ENCODE data around the gene PRDM8. TPM values are rescaled to one million over a fixed set of nuclear protein-coding genes. Genes with fewer than 3 reads are reported as not detected.

PRDM8 gene
- total and polyA plus RNA-seq, 2 of the 4 experiments (the other 2 are of a cell fraction): 5.7 to 15.8 TPM

DNA sequence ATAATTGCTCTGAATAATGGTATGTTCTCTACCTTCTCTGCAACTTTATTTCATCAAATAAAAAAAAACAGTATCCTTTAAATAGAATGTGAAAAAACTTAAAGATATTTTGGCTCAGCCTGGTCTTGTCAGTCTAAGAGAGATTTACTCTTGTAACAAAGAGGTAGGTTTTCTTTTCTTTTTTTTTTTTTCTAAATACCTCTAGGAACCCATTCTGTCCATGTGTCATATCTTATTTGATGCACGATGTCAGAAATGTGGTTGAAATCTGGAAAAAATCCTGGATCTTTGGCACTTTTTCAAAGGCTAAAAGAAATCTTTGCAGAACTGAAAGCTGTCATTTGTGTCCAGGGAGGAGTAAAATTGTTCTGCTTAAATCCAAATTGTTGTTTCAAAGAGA is 51.8 kb downstream of the PRDM8 start:
- H2BK5ac ChIP-seq (ENCODE audit: low read depth, low read length, poor library complexity, severe bottlenecking): no peak overlapping the region
- no CpG with 5 or more reads among the region's 1 CpG for WGBS, 2 experiments (ENCODE audit: extremely low coverage in 2 of 2, insufficient read length in 1 of 2)
- no peak for ATAC-seq (ENCODE audit: low read depth)
- in situ Hi-C loops (cut with MboI; ENCODE audit: low sequenced_read_pairs) (no loop called here), intact Hi-C loops (cut with micrococcal nuclease) (no loop called here), dilution Hi-C loops (cut with HindIII; ENCODE audit: low sequenced_read_pairs, unreplicated experiment) (no loop called here)
- ChIA-PET POLR2A (ENCODE audit: unreplicated experiment) (no interaction called here), CTCF (interaction anchor here (0.8 kb wide), 1 partner anchor 17 kb away, joined by 4 read pairs; no protein-coding TSS in a partner anchor)
- no peak overlapping the region for H4K8ac ChIP-seq (ENCODE audit: low read depth in 2 of 2, low read length in 2 of 2)
- no peaks in the 10 kb centered on the region for H3K9me3 ChIP-seq (ENCODE audit: control insufficient read depth, insufficient read depth, low read length)
- no peak overlapping the region for H3K18ac ChIP-seq (ENCODE audit: low read depth, low read length)
- H3K27ac ChIP-seq (ENCODE audit: insufficient read depth, low read length): no peak overlapping the region
- H3K4ac ChIP-seq (ENCODE audit: low read depth, low read length): no peak overlapping the region
- H2AK5ac ChIP-seq (ENCODE audit: low read depth, low read length): no peak overlapping the region
- H3K56ac ChIP-seq (ENCODE audit: extremely low read depth, insufficient read depth, low read length): no peak overlapping the region
- no peak for TF ChIP-seq SMC3 (IDR thresholded peaks at IDR 0.05; ENCODE audit: low read depth, low read length)
- no peak for TF ChIP-seq FOS (IDR thresholded peaks at IDR 0.05; ENCODE audit: low read depth, low read length)
- no peak for TF ChIP-seq MAZ (IDR thresholded peaks at IDR 0.05; ENCODE audit: borderline replicate concordance, low read depth, low read length)
- TF ChIP-seq BHLHE40 (IDR thresholded peaks at IDR 0.05; ENCODE audit: low read depth, low read length): no peak
- no peak for TF ChIP-seq MXI1 (IDR thresholded peaks at IDR 0.05; ENCODE audit: borderline replicate concordance, low read depth, low read length)
- no peak for TF ChIP-seq NFE2L2 (IDR thresholded peaks at IDR 0.05; ENCODE audit: low read depth, low read length)
- TF ChIP-seq, protein P1, sequence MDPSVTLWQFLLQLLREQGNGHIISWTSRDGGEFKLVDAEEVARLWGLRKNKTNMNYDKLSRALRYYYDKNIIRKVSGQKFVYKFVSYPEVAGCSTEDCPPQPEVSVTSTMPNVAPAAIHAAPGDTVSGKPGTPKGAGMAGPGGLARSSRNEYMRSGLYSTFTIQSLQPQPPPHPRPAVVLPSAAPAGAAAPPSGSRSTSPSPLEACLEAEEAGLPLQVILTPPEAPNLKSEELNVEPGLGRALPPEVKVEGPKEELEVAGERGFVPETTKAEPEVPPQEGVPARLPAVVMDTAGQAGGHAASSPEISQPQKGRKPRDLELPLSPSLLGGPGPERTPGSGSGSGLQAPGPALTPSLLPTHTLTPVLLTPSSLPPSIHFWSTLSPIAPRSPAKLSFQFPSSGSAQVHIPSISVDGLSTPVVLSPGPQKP (IDR thresholded peaks at IDR 0.05; ENCODE audit: borderline replicate concordance, low read depth, low read length): no peak
- TF ChIP-seq, protein P2, sequence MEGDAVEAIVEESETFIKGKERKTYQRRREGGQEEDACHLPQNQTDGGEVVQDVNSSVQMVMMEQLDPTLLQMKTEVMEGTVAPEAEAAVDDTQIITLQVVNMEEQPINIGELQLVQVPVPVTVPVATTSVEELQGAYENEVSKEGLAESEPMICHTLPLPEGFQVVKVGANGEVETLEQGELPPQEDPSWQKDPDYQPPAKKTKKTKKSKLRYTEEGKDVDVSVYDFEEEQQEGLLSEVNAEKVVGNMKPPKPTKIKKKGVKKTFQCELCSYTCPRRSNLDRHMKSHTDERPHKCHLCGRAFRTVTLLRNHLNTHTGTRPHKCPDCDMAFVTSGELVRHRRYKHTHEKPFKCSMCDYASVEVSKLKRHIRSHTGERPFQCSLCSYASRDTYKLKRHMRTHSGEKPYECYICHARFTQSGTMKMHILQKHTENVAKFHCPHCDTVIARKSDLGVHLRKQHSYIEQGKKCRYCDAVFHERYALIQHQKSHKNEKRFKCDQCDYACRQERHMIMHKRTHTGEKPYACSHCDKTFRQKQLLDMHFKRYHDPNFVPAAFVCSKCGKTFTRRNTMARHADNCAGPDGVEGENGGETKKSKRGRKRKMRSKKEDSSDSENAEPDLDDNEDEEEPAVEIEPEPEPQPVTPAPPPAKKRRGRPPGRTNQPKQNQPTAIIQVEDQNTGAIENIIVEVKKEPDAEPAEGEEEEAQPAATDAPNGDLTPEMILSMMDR (conservative IDR thresholded peaks at IDR 0.05; ENCODE audit: low read depth, low read length): no peak
- no peak for TF ChIP-seq RFX5 (IDR thresholded peaks at IDR 0.05; ENCODE audit: low read depth, low read length)
- no peak for TF ChIP-seq RAD21 (IDR thresholded peaks at IDR 0.05; ENCODE audit: low read length)
- TF ChIP-seq, protein P3, sequence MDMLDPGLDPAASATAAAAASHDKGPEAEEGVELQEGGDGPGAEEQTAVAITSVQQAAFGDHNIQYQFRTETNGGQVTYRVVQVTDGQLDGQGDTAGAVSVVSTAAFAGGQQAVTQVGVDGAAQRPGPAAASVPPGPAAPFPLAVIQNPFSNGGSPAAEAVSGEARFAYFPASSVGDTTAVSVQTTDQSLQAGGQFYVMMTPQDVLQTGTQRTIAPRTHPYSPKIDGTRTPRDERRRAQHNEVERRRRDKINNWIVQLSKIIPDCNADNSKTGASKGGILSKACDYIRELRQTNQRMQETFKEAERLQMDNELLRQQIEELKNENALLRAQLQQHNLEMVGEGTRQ (IDR thresholded peaks at IDR 0.05; ENCODE audit: low read depth, low read length): no peak
- TF ChIP-seq CEBPB (IDR thresholded peaks at IDR 0.05; ENCODE audit: low read depth, low read length): no peak
- TF ChIP-seq RCOR1 (IDR thresholded peaks at IDR 0.05; ENCODE audit: insufficient replicate concordance, low read length): no peak
- no peak for TF ChIP-seq POLR2A (IDR thresholded peaks at IDR 0.05; ENCODE audit: low read depth, low read length)
- TF ChIP-seq MAFK (IDR thresholded peaks at IDR 0.05; ENCODE audit: low read depth, low read length): no peak
- TF ChIP-seq CHD1 (IDR thresholded peaks at IDR 0.05; ENCODE audit: low read depth, low read length): no peak
- H4K5ac ChIP-seq (ENCODE audit: low read depth, low read length): no peak overlapping the region
- BruUV-seq (replicated peaks): no TSS peak
- no peak overlapping the region for H2AK9ac ChIP-seq (replicated peaks; ENCODE audit: low read depth, low read length, poor library complexity)
- no peak overlapping the region for H2BK15ac ChIP-seq (ENCODE audit: low read depth, low read length)
- no peaks in the 10 kb centered on the region for H4K20me1 ChIP-seq (ENCODE audit: insufficient read depth, low read length)
- H4K91ac ChIP-seq (ENCODE audit: insufficient read depth, low read depth, low read length): no peak overlapping the region
- H2BK120ac ChIP-seq (ENCODE audit: low read depth, low read length): no peak overlapping the region
- H3K9me1 ChIP-seq (ENCODE audit: insufficient read depth, low read length): no peaks in the 10 kb centered on the region
- peaks cover 0 to 8% of the 10 kb centered on the region in 2 experiments; a peak in 1 of 4 replicates for H3K79me1 ChIP-seq (ENCODE audit: low read depth in 1 of 2, low read length in 2 of 2)
- no peak overlapping the region for H2BK20ac ChIP-seq (ENCODE audit: low read depth, low read length)
- H3K27me3 ChIP-seq (ENCODE audit: control insufficient read depth, insufficient read depth, low read length): no peaks in the 10 kb centered on the region
- H3K4me1 ChIP-seq (ENCODE audit: control insufficient read depth, insufficient read depth, low read length): peaks cover 4% of the 10 kb centered on the region; the same call in 1 of the 2 replicates
- H3K4me3 ChIP-seq (ENCODE audit: insufficient read depth, low read depth, low read length): no peak overlapping the region
- no peak overlapping the region for H3K14ac ChIP-seq (replicated peaks; ENCODE audit: low read depth, low read length)
- no peaks in the 10 kb centered on the region for H3K36me3 ChIP-seq (ENCODE audit: control insufficient read depth, insufficient read depth, low read length)
- H3K4me2 ChIP-seq (ENCODE audit: low read depth, low read length): no peak overlapping the region
- no peak overlapping the region for H3K23ac ChIP-seq (ENCODE audit: low read depth, low read length)
- no peak for DNase-seq
- H2AFZ ChIP-seq (replicated peaks; ENCODE audit: low read length, poor library complexity): no peak overlapping the region
- no peak overlapping the region for H3K9ac ChIP-seq (ENCODE audit: low read depth, low read length)
